GM21619 (cell line): ENCODE results near the gene ATP10A.
"Not testable (repeated sequence)": the region's sequence is repeated elsewhere in the genome, so short reads cannot be mapped to it uniquely, and the experiment has no call there.

ENCODE experiments used
- ATAC-seq: cut with Tn5 transposase; IDR thresholded peaks from one replicate; pipeline ENCODE4 v1.9.1; 2021; ENCODE audit not compliant: unreplicated experiment

Gene ATP10A

GRCh38 chr15:25776071-25776746 lies 86.9 kb downstream of the ATP10A start:
- ATAC-seq, result no peak

GRCh38 chr15:25775317-25775912 lies 87.7 kb downstream of the ATP10A start:
- ATAC-seq, result peak; percentile 84

GRCh38 chr15:25774871-25775270 lies 88.3 kb downstream of the ATP10A start:
- ATAC-seq, result no peak

GRCh38 chr15:25773248-25773647 lies 89.9 kb downstream of the ATP10A start:
- no peak for ATAC-seq

GRCh38 chr15:25772500-25772899 lies 90.6 kb downstream of the ATP10A start:
- ATAC-seq, result no peak

- not testable (repeated sequence) for ATAC-seq
Measured at GRCh38 chr15:25771736-25772135, 91.4 kb downstream of the ATP10A start.

- ATAC-seq, result no peak
Measured at GRCh38 chr15:25771338-25771706, 91.8 kb downstream of the ATP10A start.

GRCh38 chr15:25770618-25771337 lies 92.3 kb downstream of the ATP10A start:
- no peak for ATAC-seq

GRCh38 chr15:25770031-25770430 lies 93.1 kb downstream of the ATP10A start:
- ATAC-seq, result no peak

GRCh38 chr15:25768271-25768670 lies 94.9 kb downstream of the ATP10A start:
- no peak for ATAC-seq

GRCh38 chr15:25767356-25768151 lies 95.6 kb downstream of the ATP10A start:
- no peak for ATAC-seq

- no peak for ATAC-seq
Measured at GRCh38 chr15:25766417-25766816, 96.7 kb downstream of the ATP10A start.

GRCh38 chr15:25764980-25765735 lies 98.0 kb downstream of the ATP10A start:
- ATAC-seq, result no peak

- no peak for ATAC-seq
Measured at GRCh38 chr15:25763954-25764353, 99.2 kb downstream of the ATP10A start.

GRCh38 chr15:25763331-25763751 lies 99.8 kb downstream of the ATP10A start:
- ATAC-seq, result no peak

- ATAC-seq, result no peak
Measured at GRCh38 chr15:25761971-25762662, 101.0 kb downstream of the ATP10A start.

- no peak for ATAC-seq
Measured at GRCh38 chr15:25759421-25759820, 103.7 kb downstream of the ATP10A start.

GRCh38 chr15:25758612-25759011 lies 104.5 kb downstream of the ATP10A start:
- not testable (repeated sequence) for ATAC-seq

GRCh38 chr15:25743548-25744275 lies 119.4 kb downstream of the ATP10A start:
- no peak for ATAC-seq
